ENCODE results near the gene TRMT11. TPM values are rescaled to one million over a fixed set of nuclear protein-coding genes. Genes with fewer than 3 reads are reported as not detected.
A peak's percentile ranks its signal among the peaks of the same experiment; 100 is the strongest.

Gene TRMT11
- total and polyA plus RNA-seq, 9 of the 15 experiments (the other 6 are each of a cell fraction or from before 2014, with no cell fraction given), result 38.8 to 88.0 (median 59.8) TPM

DNA sequence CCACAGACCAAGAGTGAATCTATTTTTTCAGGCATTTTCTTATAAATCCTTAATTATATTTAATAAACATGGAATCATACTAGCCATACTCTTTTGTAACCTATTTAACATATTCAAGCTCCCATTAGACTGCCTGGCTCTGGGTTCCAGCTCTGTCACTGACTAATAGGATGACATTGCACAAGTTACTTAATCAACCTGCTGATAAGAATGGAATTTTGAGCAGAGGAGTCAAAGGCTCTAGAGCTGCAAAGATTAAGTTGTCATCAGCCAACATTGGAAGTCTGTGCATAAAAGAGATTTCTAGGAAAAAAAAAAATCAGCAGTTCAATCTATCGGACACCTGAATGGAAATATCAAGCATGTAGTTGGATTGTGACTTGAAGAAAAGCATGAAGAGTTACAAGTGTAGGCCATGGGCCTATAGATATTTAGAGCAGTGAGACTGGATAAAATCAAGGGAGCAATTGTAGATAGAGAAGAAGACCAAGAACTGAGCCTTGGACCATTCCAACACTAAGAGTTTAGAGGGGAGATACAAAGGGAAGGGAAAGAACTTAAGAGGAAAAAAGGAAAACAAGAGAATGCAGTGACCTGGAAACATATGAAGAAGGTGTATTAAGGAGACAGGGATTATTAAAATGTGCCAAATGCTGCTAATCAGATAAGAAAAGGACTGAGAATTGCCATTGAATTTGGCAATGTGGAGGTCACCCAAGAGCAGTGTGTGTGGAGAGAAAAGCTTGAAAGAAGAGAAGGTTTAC lies 40.8 kb upstream of the TRMT11 start (continued):
- TF ChIP-seq, protein P1, sequence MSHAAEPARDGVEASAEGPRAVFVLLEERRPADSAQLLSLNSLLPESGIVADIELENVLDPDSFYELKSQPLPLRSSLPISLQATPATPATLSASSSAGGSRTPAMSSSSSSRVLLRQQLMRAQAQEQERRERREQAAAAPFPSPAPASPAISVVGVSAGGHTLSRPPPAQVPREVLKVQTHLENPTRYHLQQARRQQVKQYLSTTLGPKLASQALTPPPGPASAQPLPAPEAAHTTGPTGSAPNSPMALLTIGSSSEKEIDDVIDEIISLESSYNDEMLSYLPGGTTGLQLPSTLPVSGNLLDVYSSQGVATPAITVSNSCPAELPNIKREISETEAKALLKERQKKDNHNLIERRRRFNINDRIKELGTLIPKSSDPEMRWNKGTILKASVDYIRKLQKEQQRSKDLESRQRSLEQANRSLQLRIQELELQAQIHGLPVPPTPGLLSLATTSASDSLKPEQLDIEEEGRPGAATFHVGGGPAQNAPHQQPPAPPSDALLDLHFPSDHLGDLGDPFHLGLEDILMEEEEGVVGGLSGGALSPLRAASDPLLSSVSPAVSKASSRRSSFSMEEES (CRISPR knock-in tag; IDR thresholded peaks at IDR 0.05), result no peak
- TF ChIP-seq, protein P2, sequence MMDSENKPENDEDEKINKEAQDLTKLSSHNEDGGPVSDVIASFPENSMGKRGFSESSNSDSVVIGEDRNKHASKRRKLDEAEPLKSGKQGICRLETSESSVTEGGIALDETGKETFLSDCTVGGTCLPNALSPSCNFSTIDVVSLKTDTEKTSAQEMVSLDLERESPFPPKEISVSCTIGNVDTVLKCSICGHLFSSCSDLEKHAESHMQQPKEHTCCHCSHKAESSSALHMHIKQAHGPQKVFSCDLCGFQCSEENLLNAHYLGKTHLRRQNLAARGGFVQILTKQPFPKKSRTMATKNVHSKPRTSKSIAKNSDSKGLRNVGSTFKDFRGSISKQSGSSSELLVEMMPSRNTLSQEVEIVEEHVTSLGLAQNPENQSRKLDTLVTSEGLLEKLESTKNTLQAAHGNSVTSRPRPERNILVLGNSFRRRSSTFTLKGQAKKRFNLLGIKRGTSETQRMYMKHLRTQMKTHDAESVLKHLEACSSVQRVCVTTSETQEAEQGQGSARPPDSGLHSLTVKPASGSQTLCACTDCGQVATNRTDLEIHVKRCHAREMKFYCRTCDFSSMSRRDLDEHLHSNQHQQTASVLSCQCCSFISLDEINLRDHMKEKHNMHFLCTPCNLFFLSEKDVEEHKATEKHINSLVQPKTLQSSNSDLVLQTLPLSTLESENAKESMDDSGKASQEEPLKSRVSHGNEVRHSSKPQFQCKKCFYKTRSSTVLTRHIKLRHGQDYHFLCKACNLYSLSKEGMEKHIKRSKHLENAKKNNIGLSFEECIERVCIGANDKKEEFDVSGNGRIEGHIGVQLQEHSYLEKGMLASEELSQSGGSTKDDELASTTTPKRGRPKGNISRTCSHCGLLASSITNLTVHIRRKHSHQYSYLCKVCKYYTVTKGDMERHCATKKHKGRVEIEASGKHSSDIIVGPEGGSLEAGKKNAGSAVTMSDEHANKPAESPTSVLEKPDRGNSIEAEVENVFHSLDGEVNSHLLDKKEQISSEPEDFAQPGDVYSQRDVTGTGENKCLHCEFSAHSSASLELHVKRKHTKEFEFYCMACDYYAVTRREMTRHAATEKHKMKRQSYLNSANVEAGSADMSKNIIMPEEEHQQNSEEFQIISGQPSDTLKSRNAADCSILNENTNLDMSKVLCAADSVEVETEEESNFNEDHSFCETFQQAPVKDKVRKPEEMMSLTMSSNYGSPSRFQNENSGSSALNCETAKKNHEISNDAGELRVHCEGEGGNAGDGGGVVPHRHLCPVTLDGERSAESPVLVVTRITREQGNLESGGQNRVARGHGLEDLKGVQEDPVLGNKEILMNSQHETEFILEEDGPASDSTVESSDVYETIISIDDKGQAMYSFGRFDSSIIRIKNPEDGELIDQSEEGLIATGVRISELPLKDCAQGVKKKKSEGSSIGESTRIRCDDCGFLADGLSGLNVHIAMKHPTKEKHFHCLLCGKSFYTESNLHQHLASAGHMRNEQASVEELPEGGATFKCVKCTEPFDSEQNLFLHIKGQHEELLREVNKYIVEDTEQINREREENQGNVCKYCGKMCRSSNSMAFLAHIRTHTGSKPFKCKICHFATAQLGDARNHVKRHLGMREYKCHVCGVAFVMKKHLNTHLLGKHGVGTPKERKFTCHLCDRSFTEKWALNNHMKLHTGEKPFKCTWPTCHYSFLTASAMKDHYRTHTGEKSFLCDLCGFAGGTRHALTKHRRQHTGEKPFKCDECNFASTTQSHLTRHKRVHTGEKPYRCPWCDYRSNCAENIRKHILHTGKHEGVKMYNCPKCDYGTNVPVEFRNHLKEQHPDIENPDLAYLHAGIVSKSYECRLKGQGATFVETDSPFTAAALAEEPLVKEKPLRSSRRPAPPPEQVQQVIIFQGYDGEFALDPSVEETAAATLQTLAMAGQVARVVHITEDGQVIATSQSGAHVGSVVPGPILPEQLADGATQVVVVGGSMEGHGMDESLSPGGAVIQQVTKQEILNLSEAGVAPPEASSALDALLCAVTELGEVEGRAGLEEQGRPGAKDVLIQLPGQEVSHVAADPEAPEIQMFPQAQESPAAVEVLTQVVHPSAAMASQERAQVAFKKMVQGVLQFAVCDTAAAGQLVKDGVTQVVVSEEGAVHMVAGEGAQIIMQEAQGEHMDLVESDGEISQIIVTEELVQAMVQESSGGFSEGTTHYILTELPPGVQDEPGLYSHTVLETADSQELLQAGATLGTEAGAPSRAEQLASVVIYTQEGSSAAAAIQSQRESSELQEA (IDR thresholded peaks at IDR 0.05; ENCODE audit: low read depth), result no peak
- TF ChIP-seq, protein P3, sequence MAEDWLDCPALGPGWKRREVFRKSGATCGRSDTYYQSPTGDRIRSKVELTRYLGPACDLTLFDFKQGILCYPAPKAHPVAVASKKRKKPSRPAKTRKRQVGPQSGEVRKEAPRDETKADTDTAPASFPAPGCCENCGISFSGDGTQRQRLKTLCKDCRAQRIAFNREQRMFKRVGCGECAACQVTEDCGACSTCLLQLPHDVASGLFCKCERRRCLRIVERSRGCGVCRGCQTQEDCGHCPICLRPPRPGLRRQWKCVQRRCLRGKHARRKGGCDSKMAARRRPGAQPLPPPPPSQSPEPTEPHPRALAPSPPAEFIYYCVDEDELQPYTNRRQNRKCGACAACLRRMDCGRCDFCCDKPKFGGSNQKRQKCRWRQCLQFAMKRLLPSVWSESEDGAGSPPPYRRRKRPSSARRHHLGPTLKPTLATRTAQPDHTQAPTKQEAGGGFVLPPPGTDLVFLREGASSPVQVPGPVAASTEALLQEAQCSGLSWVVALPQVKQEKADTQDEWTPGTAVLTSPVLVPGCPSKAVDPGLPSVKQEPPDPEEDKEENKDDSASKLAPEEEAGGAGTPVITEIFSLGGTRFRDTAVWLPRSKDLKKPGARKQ (CRISPR knock-in tag; IDR thresholded peaks at IDR 0.05), result no peak
- TF ChIP-seq RUNX1 (IDR thresholded peaks at IDR 0.05; ENCODE audit: low read depth), result no peak
- TF ChIP-seq THRAP3 (IDR thresholded peaks at IDR 0.05; ENCODE audit: borderline replicate concordance), result no peak
- no peak for TF ChIP-seq YY1 (IDR thresholded peaks at IDR 0.05; ENCODE audit: borderline replicate concordance in 1 of 3, control insufficient read depth in 1 of 3, extremely low read depth in 1 of 3, insufficient read depth in 3 of 3, insufficient read length in 1 of 3, insufficient replicate concordance in 2 of 3, low read depth in 1 of 3, low read length in 2 of 3)
- TF ChIP-seq TEAD1 (CRISPR knock-in tag; IDR thresholded peaks at IDR 0.05), result peak in 1 of 2 experiments; percentile 88; a peak in 2 of 4 replicates
- no peak for TF ChIP-seq HNRNPUL1 (IDR thresholded peaks at IDR 0.05; ENCODE audit: low read length)
- no peak for TF ChIP-seq ZNF175 (CRISPR knock-in tag; IDR thresholded peaks at IDR 0.05; ENCODE audit: low read depth)
- TF ChIP-seq, protein P4, sequence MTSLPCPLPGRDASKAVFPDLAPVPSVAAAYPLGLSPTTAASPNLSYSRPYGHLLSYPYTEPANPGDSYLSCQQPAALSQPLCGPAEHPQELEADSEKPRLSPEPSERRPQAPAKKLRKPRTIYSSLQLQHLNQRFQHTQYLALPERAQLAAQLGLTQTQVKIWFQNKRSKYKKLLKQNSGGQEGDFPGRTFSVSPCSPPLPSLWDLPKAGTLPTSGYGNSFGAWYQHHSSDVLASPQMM (CRISPR knock-in tag; IDR thresholded peaks at IDR 0.05), result no peak
- no peak for TF ChIP-seq SRSF9 (IDR thresholded peaks at IDR 0.05; ENCODE audit: borderline replicate concordance, low read depth, low read length)
- no peak for TF ChIP-seq RB1 (IDR thresholded peaks at IDR 0.05; ENCODE audit: low read depth)
- TF ChIP-seq NCOA6 (IDR thresholded peaks at IDR 0.05), result no peak
- TF ChIP-seq ZNF197 (CRISPR knock-in tag; IDR thresholded peaks at IDR 0.05; ENCODE audit: low read depth), result no peak

Data from K562 (cell line).